ENCODE data around the gene BCAS4. TPM values are rescaled to one million over a fixed set of nuclear protein-coding genes. Genes with fewer than 3 reads are reported as not detected.

The BCAS4 gene
- total RNA-seq, 1 donor from 2014 or later: 16.7 TPM

DNA sequence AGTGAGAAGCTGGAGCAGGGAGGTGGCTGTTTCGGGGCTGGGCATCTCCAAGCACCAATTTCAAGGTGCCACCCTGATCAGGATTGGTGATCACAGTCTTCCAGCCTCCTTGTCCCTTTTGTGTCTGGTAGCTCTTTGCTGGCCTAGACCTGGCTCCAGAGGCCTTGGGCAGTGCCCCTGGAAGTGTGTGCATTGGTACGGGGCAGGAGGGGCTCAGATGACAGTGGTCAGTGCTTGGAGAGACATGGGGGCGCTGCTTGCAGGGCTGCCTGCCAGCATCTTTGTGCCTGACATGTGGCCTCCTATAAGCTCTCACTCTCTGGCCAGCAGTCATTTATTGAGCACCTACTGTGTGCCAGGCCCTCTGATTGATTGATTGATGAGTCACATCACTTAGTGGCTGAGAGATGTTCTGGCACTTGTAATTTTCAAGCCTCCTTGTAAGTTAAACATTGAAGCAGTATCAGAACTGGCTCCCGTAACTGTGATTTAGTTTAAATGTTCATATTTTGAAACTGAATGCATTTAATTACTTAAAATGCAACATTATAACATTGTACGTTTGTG, 61.7 kb downstream of the BCAS4 start:
- no peaks in the 10 kb centered on the region for H3K27me3 Mint-ChIP-seq (ENCODE audit: low read depth, unreplicated experiment)
- DNase-seq (ENCODE audit: low read depth) (no peak), FAIRE-seq (no peak)
- no peak for TF ChIP-seq CTCF (IDR thresholded peaks at IDR 0.05; ENCODE audit: insufficient read depth, low read depth, low read length)
- no peak for TF ChIP-seq EZH2 (IDR thresholded peaks at IDR 0.05; ENCODE audit: insufficient read depth, low read length)
- Histone ChIP-seq H3K79me2 (ENCODE audit: insufficient read depth, low read length) (no peaks in the 10 kb centered on the region), H2AFZ (ENCODE audit: low read depth, low read length) (no peak overlapping the region), H3K4me1 (ENCODE audit: insufficient read depth, low read length) (no peaks in the 10 kb centered on the region), H3K4me3 (ENCODE audit: insufficient read depth, low read depth, low read length) (no peak overlapping the region), H3K36me3 (ENCODE audit: insufficient read depth, low read length) (no peaks in the 10 kb centered on the region), H3K9me3 (ENCODE audit: insufficient read depth, low read depth, low read length) (no peaks in the 10 kb centered on the region), H3K27me3 (ENCODE audit: insufficient read depth, low read length) (no peaks in the 10 kb centered on the region), H3K9ac (ENCODE audit: low read length) (no peak overlapping the region), H4K20me1 (ENCODE audit: insufficient read depth, low read length) (peaks cover 6% of the 10 kb centered on the region), H3K4me2 (ENCODE audit: low read length) (no peak overlapping the region), H3K27ac (ENCODE audit: low read depth, low read length) (no peak overlapping the region)
- peaks cover 4% of the 10 kb centered on the region for H3K36me3 Mint-ChIP-seq (ENCODE audit: low read depth, unreplicated experiment)
- no peak overlapping the region for H3K4me3 Mint-ChIP-seq (ENCODE audit: unreplicated experiment)
- H3K9me3 Mint-ChIP-seq (ENCODE audit: unreplicated experiment): no peaks in the 10 kb centered on the region
- no peak overlapping the region for H3K27ac Mint-ChIP-seq (ENCODE audit: unreplicated experiment)
- peaks cover 5% of the 10 kb centered on the region for H3K4me1 Mint-ChIP-seq (ENCODE audit: low read depth, unreplicated experiment)

GRCh38 chr20:50857348-50857747, 62.5 kb downstream of the BCAS4 start:
- H3K4me3 ChIP-seq (ENCODE audit: insufficient read depth, low read depth, low read length): no peak overlapping the region
- no peaks in the 10 kb centered on the region for H3K9me3 ChIP-seq (ENCODE audit: insufficient read depth, low read depth, low read length)
- no peak overlapping the region for H3K4me3 Mint-ChIP-seq (ENCODE audit: unreplicated experiment)
- peaks cover 4% of the 10 kb centered on the region for H3K36me3 Mint-ChIP-seq (ENCODE audit: low read depth, unreplicated experiment)
- H3K4me1 Mint-ChIP-seq (ENCODE audit: low read depth, unreplicated experiment): peaks cover 5% of the 10 kb centered on the region
- peaks cover 6% of the 10 kb centered on the region for H4K20me1 ChIP-seq (ENCODE audit: insufficient read depth, low read length)
- no peaks in the 10 kb centered on the region for H3K27me3 Mint-ChIP-seq (ENCODE audit: low read depth, unreplicated experiment)
- H2AFZ ChIP-seq (ENCODE audit: low read depth, low read length): no peak overlapping the region
- H3K4me1 ChIP-seq (ENCODE audit: insufficient read depth, low read length): no peaks in the 10 kb centered on the region
- TF ChIP-seq EZH2 (IDR thresholded peaks at IDR 0.05; ENCODE audit: insufficient read depth, low read length) (no peak), CTCF (IDR thresholded peaks at IDR 0.05; ENCODE audit: insufficient read depth, low read depth, low read length) (no peak)
- no peaks in the 10 kb centered on the region for H3K9me3 Mint-ChIP-seq (ENCODE audit: unreplicated experiment)
- H3K36me3 ChIP-seq (ENCODE audit: insufficient read depth, low read length): no peaks in the 10 kb centered on the region
- no peak overlapping the region for H3K27ac Mint-ChIP-seq (ENCODE audit: unreplicated experiment)
- no peak for DNase-seq (ENCODE audit: low read depth)
- H3K27ac ChIP-seq (ENCODE audit: low read depth, low read length): no peak overlapping the region
- no peaks in the 10 kb centered on the region for H3K27me3 ChIP-seq (ENCODE audit: insufficient read depth, low read length)
- no peak overlapping the region for H3K4me2 ChIP-seq (ENCODE audit: low read length)
- H3K79me2 ChIP-seq (ENCODE audit: insufficient read depth, low read length): no peaks in the 10 kb centered on the region
- H3K9ac ChIP-seq (ENCODE audit: low read length): no peak overlapping the region
- no peak for FAIRE-seq

DNA sequence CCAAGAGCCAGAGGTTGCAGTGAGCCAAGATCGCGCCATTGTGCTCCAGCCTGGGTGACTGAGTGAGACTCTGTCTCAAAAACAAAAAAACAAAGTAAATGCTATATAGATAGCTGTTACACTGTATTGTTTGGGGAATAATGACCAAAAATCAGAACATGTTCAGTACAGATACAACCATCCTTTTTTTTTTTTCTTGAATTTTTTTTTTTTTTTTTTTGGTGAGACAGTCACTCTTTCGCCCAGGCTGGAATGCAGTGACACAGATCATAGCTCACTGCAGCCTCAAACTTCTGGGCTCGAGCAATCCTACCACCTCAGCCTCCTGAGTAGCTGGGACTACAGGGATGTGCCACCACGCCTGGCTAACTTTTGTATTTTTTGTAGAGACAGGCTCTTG, 63.7 kb downstream of the BCAS4 start:
- no peaks in the 10 kb centered on the region for H3K9me3 ChIP-seq (ENCODE audit: insufficient read depth, low read depth, low read length)
- H2AFZ ChIP-seq (ENCODE audit: low read depth, low read length): no peak overlapping the region
- H4K20me1 ChIP-seq (ENCODE audit: insufficient read depth, low read length): peaks cover 6% of the 10 kb centered on the region
- H3K4me3 Mint-ChIP-seq (ENCODE audit: unreplicated experiment): no peak overlapping the region
- H3K27ac ChIP-seq (ENCODE audit: low read depth, low read length): no peak overlapping the region
- H3K4me2 ChIP-seq (ENCODE audit: low read length): no peak overlapping the region
- no peaks in the 10 kb centered on the region for H3K27me3 ChIP-seq (ENCODE audit: insufficient read depth, low read length)
- DNase-seq (ENCODE audit: low read depth) (no peak), FAIRE-seq (no peak)
- H3K79me2 ChIP-seq (ENCODE audit: insufficient read depth, low read length): no peaks in the 10 kb centered on the region
- no peaks in the 10 kb centered on the region for H3K27me3 Mint-ChIP-seq (ENCODE audit: low read depth, unreplicated experiment)
- no peak for TF ChIP-seq EZH2 (IDR thresholded peaks at IDR 0.05; ENCODE audit: insufficient read depth, low read length)
- no peak for TF ChIP-seq CTCF (IDR thresholded peaks at IDR 0.05; ENCODE audit: insufficient read depth, low read depth, low read length)
- no peaks in the 10 kb centered on the region for H3K9me3 Mint-ChIP-seq (ENCODE audit: unreplicated experiment)
- H3K36me3 ChIP-seq (ENCODE audit: insufficient read depth, low read length): no peaks in the 10 kb centered on the region
- H3K36me3 Mint-ChIP-seq (ENCODE audit: low read depth, unreplicated experiment): peaks cover 4% of the 10 kb centered on the region
- no peak overlapping the region for H3K9ac ChIP-seq (ENCODE audit: low read length)
- no peaks in the 10 kb centered on the region for H3K4me1 ChIP-seq (ENCODE audit: insufficient read depth, low read length)
- peaks cover 5% of the 10 kb centered on the region for H3K4me1 Mint-ChIP-seq (ENCODE audit: low read depth, unreplicated experiment)
- no peak overlapping the region for H3K4me3 ChIP-seq (ENCODE audit: insufficient read depth, low read depth, low read length)
- H3K27ac Mint-ChIP-seq (ENCODE audit: unreplicated experiment): no peak overlapping the region
